Effector memory CD4-positive, alpha-beta T cell (primary cell): Measurements from ENCODE around the gene POPDC3.

ENCODE experiments used
- DNase-seq, 3 donors: peaks; one replicate each; pipeline ENCODE4 v3.0.0-alpha.2; 2020
- H3K27ac ChIP-seq: 2 replicates; pipeline ENCODE4 v1.7.0; 2013; ENCODE audit warnings: mild to moderate bottlenecking, low read length, moderate library complexity; ENCODE audit not compliant: insufficient read depth, poor library complexity, severe bottlenecking
- H3K27me3 ChIP-seq: replicated peaks from 2 replicates; pipeline ENCODE4 v1.7.0; 2013; ENCODE audit warnings: mild to moderate bottlenecking, low read length; ENCODE audit not compliant: insufficient read depth, control insufficient read depth, poor library complexity, severe bottlenecking
- H3K36me3 ChIP-seq: 2 replicates; pipeline ENCODE4 v1.7.0; 2013; ENCODE audit warnings: mild to moderate bottlenecking, low read length, moderate library complexity; ENCODE audit not compliant: control insufficient read depth, insufficient read depth
- H3K4me1 ChIP-seq: 2 replicates; pipeline ENCODE4 v1.7.0; 2013; ENCODE audit warnings: low read length, mild to moderate bottlenecking; ENCODE audit not compliant: control insufficient read depth, insufficient read depth, poor library complexity, severe bottlenecking
- H3K4me3 ChIP-seq: 2 replicates; pipeline ENCODE4 v1.7.0; 2013; ENCODE audit warnings: low read length, low read depth, mild to moderate bottlenecking; ENCODE audit not compliant: insufficient read depth, poor library complexity, severe bottlenecking
- H3K9me3 ChIP-seq: 2 replicates; pipeline ENCODE4 v1.7.0; 2013; ENCODE audit warnings: mild to moderate bottlenecking, low read length, moderate library complexity; ENCODE audit not compliant: control insufficient read depth

Gene POPDC3

GRCh38 chr6:105121981-105122380 is 57.8 kb downstream of the POPDC3 start:
- Histone ChIP-seq H3K9me3 (no peaks in the 10 kb centered on the region), H3K27ac (no peak overlapping the region), H3K4me1 (no peaks in the 10 kb centered on the region), H3K4me3 (no peak overlapping the region), H3K27me3 (no peaks in the 10 kb centered on the region), H3K36me3 (no peaks in the 10 kb centered on the region)
- DNase-seq = no peak

GRCh38 chr6:105120570-105120969 is 59.2 kb downstream of the POPDC3 start:
- H3K9me3 ChIP-seq = no peaks in the 10 kb centered on the region
- H3K27ac ChIP-seq = no peak overlapping the region
- H3K4me3 ChIP-seq = no peak overlapping the region
- H3K27me3 ChIP-seq = no peaks in the 10 kb centered on the region
- no peaks in the 10 kb centered on the region for H3K36me3 ChIP-seq
- no peak for DNase-seq
- H3K4me1 ChIP-seq = no peaks in the 10 kb centered on the region

- H3K27me3 ChIP-seq = no peaks in the 10 kb centered on the region
- H3K36me3 ChIP-seq = no peaks in the 10 kb centered on the region
- DNase-seq = no peak
- H3K4me1 ChIP-seq = no peaks in the 10 kb centered on the region
- no peaks in the 10 kb centered on the region for H3K9me3 ChIP-seq
- no peak overlapping the region for H3K27ac ChIP-seq
- no peak overlapping the region for H3K4me3 ChIP-seq
Measured at GRCh38 chr6:105116150-105116549, 63.7 kb downstream of the POPDC3 start.

GRCh38 chr6:105113422-105113821 is 66.4 kb downstream of the POPDC3 start:
- DNase-seq = no peak
- Histone ChIP-seq H3K9me3 (no peaks in the 10 kb centered on the region), H3K4me3 (no peak overlapping the region), H3K27me3 (no peaks in the 10 kb centered on the region), H3K4me1 (no peaks in the 10 kb centered on the region), H3K27ac (no peak overlapping the region), H3K36me3 (no peaks in the 10 kb centered on the region)

- no peaks in the 10 kb centered on the region for H3K4me1 ChIP-seq
- H3K27ac ChIP-seq = no peak overlapping the region
- H3K4me3 ChIP-seq = no peak overlapping the region
- DNase-seq = no peak
- H3K9me3 ChIP-seq = no peaks in the 10 kb centered on the region
- H3K36me3 ChIP-seq = no peaks in the 10 kb centered on the region
- no peaks in the 10 kb centered on the region for H3K27me3 ChIP-seq
Measured at GRCh38 chr6:105112577-105112976, 67.2 kb downstream of the POPDC3 start.

- Histone ChIP-seq H3K27ac (no peak overlapping the region), H3K36me3 (no peaks in the 10 kb centered on the region), H3K4me3 (no peak overlapping the region), H3K27me3 (no peaks in the 10 kb centered on the region), H3K4me1 (no peaks in the 10 kb centered on the region), H3K9me3 (no peaks in the 10 kb centered on the region)
- no peak for DNase-seq
Measured at GRCh38 chr6:105111871-105112270, 67.9 kb downstream of the POPDC3 start.

GRCh38 chr6:105111105-105111504 is 68.7 kb downstream of the POPDC3 start:
- DNase-seq = no peak
- H3K4me3 ChIP-seq = no peak overlapping the region

GRCh38 chr6:105109955-105110895 is 69.6 kb downstream of the POPDC3 start:
- no peak overlapping the region for H3K27ac ChIP-seq
- H3K27me3 ChIP-seq = no peaks in the 10 kb centered on the region
- H3K9me3 ChIP-seq = no peaks in the 10 kb centered on the region
- DNase-seq = no peak
- no peaks in the 10 kb centered on the region for H3K36me3 ChIP-seq
- H3K4me1 ChIP-seq = no peaks in the 10 kb centered on the region
- no peak overlapping the region for H3K4me3 ChIP-seq

More at GRCh38 chr6:105111105-105111504, 68.7 kb downstream of the POPDC3 start:
- Histone ChIP-seq H3K27ac (no peak overlapping the region), H3K36me3 (no peaks in the 10 kb centered on the region), H3K27me3 (no peaks in the 10 kb centered on the region), H3K4me1 (no peaks in the 10 kb centered on the region), H3K9me3 (no peaks in the 10 kb centered on the region)

- no peak overlapping the region for H3K27ac ChIP-seq
- no peaks in the 10 kb centered on the region for H3K27me3 ChIP-seq
- H3K9me3 ChIP-seq = no peaks in the 10 kb centered on the region
- no peak for DNase-seq
- H3K36me3 ChIP-seq = no peaks in the 10 kb centered on the region
- no peaks in the 10 kb centered on the region for H3K4me1 ChIP-seq
- H3K4me3 ChIP-seq = no peak overlapping the region
Measured at GRCh38 chr6:105108631-105109262, 71.1 kb downstream of the POPDC3 start.
